ENCODE data around the gene OR52R1. TPM values are rescaled to one million over a fixed set of nuclear protein-coding genes. Genes with fewer than 3 reads are reported as not detected.
"Not testable (repeated sequence)": the region's sequence is repeated elsewhere in the genome, so short reads cannot be mapped to it uniquely, and the experiment has no call there.

OR52R1 gene
- polyA plus RNA-seq, 4 donors = not detected

DNA sequence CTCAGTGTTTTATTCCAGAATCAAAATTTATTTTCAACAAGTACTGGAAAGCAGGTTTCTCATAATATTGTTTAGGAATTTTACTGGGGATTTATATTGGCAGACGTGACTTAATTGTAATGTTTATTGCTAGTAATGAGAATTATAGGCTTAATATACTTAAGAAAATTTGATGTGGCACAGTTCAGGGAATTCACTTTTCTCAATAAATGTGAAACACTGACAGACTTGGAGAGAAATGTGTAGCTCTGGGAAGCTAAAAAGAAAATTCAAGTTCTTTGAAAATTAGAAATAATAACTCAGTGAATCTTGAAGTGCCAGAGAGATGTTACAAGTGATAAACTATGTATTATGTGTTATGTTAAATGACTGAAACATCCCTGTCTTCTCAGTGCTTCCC, 16.8 kb upstream of the OR52R1 start, which contains the start of gene OR51F2:
OR51F2 (plus strand) TSS at position 301 of the 400 bp plus-strand sequence. CDS start 101 bp downstream, outside the sequence.
- H3K27me3 ChIP-seq (ENCODE audit: control insufficient read depth in 3 of 3, insufficient read depth in 3 of 3, low read length in 3 of 3) = no peaks in the 10 kb centered on the region
- DNase-seq (no peak), FAIRE-seq (no peak)
- no peaks in the 10 kb centered on the region for H3K4me1 ChIP-seq (ENCODE audit: control insufficient read depth in 3 of 3, insufficient read depth in 2 of 3, low read depth in 1 of 3, low read length in 2 of 3)
- H3K36me3 ChIP-seq (ENCODE audit: control insufficient read depth in 3 of 3, insufficient read depth in 2 of 3, low read depth in 1 of 3, low read length in 3 of 3) = no peaks in the 10 kb centered on the region
- H3K9me3 ChIP-seq (ENCODE audit: control insufficient read depth in 2 of 2, insufficient read depth in 1 of 2, low read depth in 1 of 2, low read length in 1 of 2) = no peaks in the 10 kb centered on the region
- no peak within 1 kb of the TSS for H3K27ac ChIP-seq (ENCODE audit: low read depth in 1 of 3, low read length in 2 of 3)
- no peak within 1 kb of the TSS for H3K4me3 ChIP-seq (ENCODE audit: low read depth in 1 of 3, low read length in 3 of 3)
- 75 to 80% (median 79%) methylated on average over 1 of the region's 1 CpG for WGBS, 3 donors

DNA sequence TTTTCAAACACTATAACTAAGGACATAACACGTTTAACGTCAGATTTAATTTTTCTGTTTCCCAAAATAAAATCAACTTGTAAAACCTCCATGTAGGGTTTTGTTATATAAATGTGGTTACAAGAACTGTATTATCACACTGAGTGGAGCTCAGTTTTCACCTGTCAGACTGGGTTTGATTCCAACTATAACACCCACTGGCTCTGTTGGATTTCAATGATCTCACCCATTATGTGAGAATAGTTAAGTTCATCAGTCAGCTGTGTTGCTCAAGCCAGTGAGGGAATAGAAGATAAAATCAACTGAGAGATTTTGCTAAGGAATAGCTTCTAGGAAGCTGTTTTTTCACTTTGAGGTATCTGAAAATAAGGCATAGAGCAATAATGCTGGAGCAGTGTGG, 5.1 kb upstream of the OR52R1 start:
- no peak for FAIRE-seq
- Histone ChIP-seq H3K27ac (ENCODE audit: low read depth in 1 of 3, low read length in 2 of 3) (no peak overlapping the region), H3K4me3 (ENCODE audit: low read depth in 1 of 3, low read length in 3 of 3) (no peak overlapping the region), H3K27me3 (ENCODE audit: control insufficient read depth in 3 of 3, insufficient read depth in 3 of 3, low read length in 3 of 3) (no peaks in the 10 kb centered on the region), H3K9me3 (ENCODE audit: control insufficient read depth in 2 of 2, insufficient read depth in 1 of 2, low read depth in 1 of 2, low read length in 1 of 2) (no peaks in the 10 kb centered on the region), H3K4me1 (ENCODE audit: control insufficient read depth in 3 of 3, insufficient read depth in 2 of 3, low read depth in 1 of 3, low read length in 2 of 3) (no peaks in the 10 kb centered on the region), H3K36me3 (ENCODE audit: control insufficient read depth in 3 of 3, insufficient read depth in 2 of 3, low read depth in 1 of 3, low read length in 3 of 3) (no peaks in the 10 kb centered on the region)
- 86 to 90% (median 87%) methylated on average over 2 of the region's 2 CpGs for WGBS, 3 donors
- no peak for DNase-seq

DNA sequence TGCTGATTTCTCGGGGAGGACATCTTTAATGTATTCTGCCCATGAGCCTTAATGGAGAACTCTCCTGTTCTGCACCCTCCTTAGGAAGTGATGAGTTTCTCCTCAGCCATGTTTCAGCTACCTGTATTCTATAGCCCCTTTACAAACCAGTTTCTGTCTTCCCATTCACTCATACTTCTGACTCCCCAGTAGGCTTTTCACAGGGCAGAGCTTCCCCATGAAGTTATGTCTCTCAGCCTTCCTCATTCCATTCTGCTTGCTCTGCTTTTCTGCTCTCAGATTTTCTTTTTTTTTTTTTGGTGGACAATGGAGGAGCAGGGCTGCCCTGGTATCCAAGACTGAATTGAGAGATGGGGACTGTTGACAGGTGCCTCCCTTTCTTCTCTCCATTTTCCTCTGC, 4.3 kb upstream of the OR52R1 start:
- no peak for FAIRE-seq
- no peak overlapping the region for H3K4me3 ChIP-seq (ENCODE audit: low read depth in 1 of 3, low read length in 3 of 3)
- no peaks in the 10 kb centered on the region for H3K27me3 ChIP-seq (ENCODE audit: control insufficient read depth in 3 of 3, insufficient read depth in 3 of 3, low read length in 3 of 3)
- no peaks in the 10 kb centered on the region for H3K36me3 ChIP-seq (ENCODE audit: control insufficient read depth in 3 of 3, insufficient read depth in 2 of 3, low read depth in 1 of 3, low read length in 3 of 3)
- WGBS, 3 donors = 65 to 85% (median 69%) methylated on average over 1 of the region's 1 CpG
- DNase-seq = no peak
- H3K27ac ChIP-seq (ENCODE audit: low read depth in 1 of 3, low read length in 2 of 3) = no peak overlapping the region
- no peaks in the 10 kb centered on the region for H3K4me1 ChIP-seq (ENCODE audit: control insufficient read depth in 3 of 3, insufficient read depth in 2 of 3, low read depth in 1 of 3, low read length in 2 of 3)
- no peaks in the 10 kb centered on the region for H3K9me3 ChIP-seq (ENCODE audit: control insufficient read depth in 2 of 2, insufficient read depth in 1 of 2, low read depth in 1 of 2, low read length in 1 of 2)

DNA sequence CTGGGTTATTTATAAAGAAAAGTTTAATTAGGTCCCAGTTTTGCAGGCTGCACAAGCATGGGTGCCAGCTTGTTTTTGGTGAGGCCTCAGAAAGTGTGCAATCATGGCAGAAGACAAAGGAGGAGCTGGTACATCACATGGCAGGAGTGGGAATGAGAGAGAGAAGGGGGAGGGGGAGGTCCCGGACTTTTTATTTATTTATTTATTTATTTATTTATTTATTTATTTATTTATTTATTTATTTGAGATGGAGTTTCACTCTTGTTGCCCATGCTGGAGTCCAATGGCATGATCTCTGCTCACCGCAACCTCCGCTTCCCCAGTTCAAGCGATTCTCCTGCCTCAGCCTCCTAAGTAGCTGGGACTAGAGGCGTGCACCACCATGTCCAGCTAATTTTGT, 2.9 kb downstream of the OR52R1 start:
- H3K27ac ChIP-seq (ENCODE audit: low read depth in 1 of 3, low read length in 2 of 3); FAIRE-seq; H3K9me3 ChIP-seq (ENCODE audit: control insufficient read depth in 2 of 2, insufficient read depth in 1 of 2, low read depth in 1 of 2, low read length in 1 of 2); H3K27me3 ChIP-seq (ENCODE audit: control insufficient read depth in 3 of 3, insufficient read depth in 3 of 3, low read length in 3 of 3); H3K4me3 ChIP-seq (ENCODE audit: low read depth in 1 of 3, low read length in 3 of 3); DNase-seq; H3K4me1 ChIP-seq (ENCODE audit: control insufficient read depth in 3 of 3, insufficient read depth in 2 of 3, low read depth in 1 of 3, low read length in 2 of 3); H3K36me3 ChIP-seq (ENCODE audit: control insufficient read depth in 3 of 3, insufficient read depth in 2 of 3, low read depth in 1 of 3, low read length in 3 of 3): not testable (repeated sequence)
- 74 to 94% (median 75%) methylated on average over 4 to 5 of the region's 5 CpGs for WGBS, 3 donors

DNA sequence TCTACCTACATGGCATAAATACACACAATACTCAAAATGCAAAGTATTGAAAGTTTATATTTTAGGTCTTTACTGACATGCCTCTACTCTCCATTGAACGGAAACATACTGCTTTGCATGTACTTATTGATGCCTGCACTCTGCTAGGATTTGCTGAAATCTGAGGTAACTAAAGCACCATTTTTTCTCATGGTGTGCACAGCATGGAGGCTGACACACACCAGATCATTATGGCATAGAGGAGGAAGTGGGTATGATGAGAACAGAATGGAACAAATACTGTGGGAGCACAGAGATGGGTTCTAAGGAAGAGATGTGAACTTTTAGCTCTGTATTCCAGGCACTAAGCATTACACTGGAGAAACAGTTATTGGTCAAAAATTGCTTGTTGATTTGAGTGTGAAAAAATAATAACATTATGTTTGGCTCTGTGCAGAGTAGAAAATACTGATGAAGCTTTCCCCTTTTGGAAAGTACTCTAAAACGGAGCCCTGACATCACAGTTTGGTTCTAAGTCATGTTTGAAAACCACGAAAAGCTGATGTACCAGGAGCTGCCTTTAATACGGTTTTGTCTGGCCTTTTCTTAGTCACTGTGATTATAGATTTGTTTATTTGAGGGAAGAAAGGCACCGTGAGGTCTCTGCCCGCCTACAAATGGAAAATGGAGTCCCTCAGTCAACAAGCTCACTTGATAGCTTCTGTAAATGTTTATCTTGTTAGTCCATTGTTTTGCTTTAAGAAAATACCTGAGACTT, 5.6 kb downstream of the OR52R1 start:
- DNase-seq = no peak
- Histone ChIP-seq H3K27ac (ENCODE audit: low read depth in 1 of 3, low read length in 2 of 3) (no peak overlapping the region), H3K9me3 (ENCODE audit: control insufficient read depth in 2 of 2, insufficient read depth in 1 of 2, low read depth in 1 of 2, low read length in 1 of 2) (no peaks in the 10 kb centered on the region), H3K36me3 (ENCODE audit: control insufficient read depth in 3 of 3, insufficient read depth in 2 of 3, low read depth in 1 of 3, low read length in 3 of 3) (no peaks in the 10 kb centered on the region), H3K4me1 (ENCODE audit: control insufficient read depth in 3 of 3, insufficient read depth in 2 of 3, low read depth in 1 of 3, low read length in 2 of 3) (no peaks in the 10 kb centered on the region), H3K27me3 (ENCODE audit: control insufficient read depth in 3 of 3, insufficient read depth in 3 of 3, low read length in 3 of 3) (no peaks in the 10 kb centered on the region), H3K4me3 (ENCODE audit: low read depth in 1 of 3, low read length in 3 of 3) (no peak overlapping the region)
- FAIRE-seq = no peak
- 52 to 63% (median 56%) methylated on average over 6 of the region's 6 CpGs for WGBS, 3 donors

DNA sequence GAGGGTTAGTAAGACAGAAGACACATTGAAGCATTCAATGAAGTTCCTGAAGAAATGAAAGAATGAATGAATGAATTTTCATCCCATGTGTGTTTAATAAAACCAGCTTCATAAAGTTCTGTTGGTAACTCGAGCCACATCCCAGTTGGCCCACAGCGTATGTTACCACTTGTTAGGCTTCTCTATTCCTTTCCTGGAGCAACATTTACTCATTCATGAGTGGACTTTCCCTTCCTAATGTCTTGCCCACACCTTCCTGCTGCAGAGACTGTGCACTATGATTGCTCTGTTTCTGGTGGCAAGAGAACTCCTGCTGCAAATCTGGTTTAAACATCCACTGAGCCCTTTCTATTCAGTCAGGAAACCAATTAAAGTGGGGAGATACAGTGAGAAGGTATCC, 7.0 kb downstream of the OR52R1 start:
- no peak for FAIRE-seq

DNA sequence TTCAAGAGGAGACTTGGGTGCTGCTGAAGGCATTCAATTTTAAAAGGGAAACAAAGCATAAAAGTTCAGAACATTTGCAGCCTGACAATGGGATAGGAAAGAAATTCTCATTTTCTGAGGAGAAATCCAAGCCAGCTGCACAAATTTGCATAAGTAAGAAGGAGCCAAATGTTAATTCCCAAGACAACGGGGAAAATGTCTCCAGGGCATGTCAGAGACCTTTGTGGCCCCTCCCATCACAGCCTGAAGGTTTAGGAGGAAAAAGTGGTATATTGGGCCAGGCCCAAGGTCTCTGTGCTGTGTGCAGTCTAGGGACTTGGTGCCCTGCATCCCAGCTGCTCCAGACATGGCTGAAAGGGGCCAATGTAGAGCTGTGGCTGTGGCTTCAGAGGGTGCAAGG, 21.7 kb downstream of the OR52R1 start:
- no peaks in the 10 kb centered on the region for H3K36me3 ChIP-seq (ENCODE audit: control insufficient read depth in 3 of 3, insufficient read depth in 2 of 3, low read depth in 1 of 3, low read length in 3 of 3)
- FAIRE-seq (no peak), DNase-seq (no peak)
- H3K9me3 ChIP-seq (ENCODE audit: control insufficient read depth in 2 of 2, insufficient read depth in 1 of 2, low read depth in 1 of 2, low read length in 1 of 2) = peaks cover 0 to 12% of the 10 kb centered on the region in 2 donors
- 55 to 67% (median 60%) methylated on average over 1 of the region's 1 CpG for WGBS, 3 donors
- no peaks in the 10 kb centered on the region for H3K27me3 ChIP-seq (ENCODE audit: control insufficient read depth in 3 of 3, insufficient read depth in 3 of 3, low read length in 3 of 3)
- no peaks in the 10 kb centered on the region for H3K4me1 ChIP-seq (ENCODE audit: control insufficient read depth in 3 of 3, insufficient read depth in 2 of 3, low read depth in 1 of 3, low read length in 2 of 3)
- H3K4me3 ChIP-seq (ENCODE audit: low read depth in 1 of 3, low read length in 3 of 3) = no peak overlapping the region
- H3K27ac ChIP-seq (ENCODE audit: low read depth in 1 of 3, low read length in 2 of 3) = no peak overlapping the region

More for the DNA sequence above, 7.0 kb downstream of the OR52R1 start:
- Histone ChIP-seq H3K4me3 (ENCODE audit: low read depth in 1 of 3, low read length in 3 of 3) (no peak overlapping the region), H3K27ac (ENCODE audit: low read depth in 1 of 3, low read length in 2 of 3) (no peak overlapping the region), H3K9me3 (ENCODE audit: control insufficient read depth in 2 of 2, insufficient read depth in 1 of 2, low read depth in 1 of 2, low read length in 1 of 2) (no peaks in the 10 kb centered on the region), H3K27me3 (ENCODE audit: control insufficient read depth in 3 of 3, insufficient read depth in 3 of 3, low read length in 3 of 3) (no peaks in the 10 kb centered on the region), H3K4me1 (ENCODE audit: control insufficient read depth in 3 of 3, insufficient read depth in 2 of 3, low read depth in 1 of 3, low read length in 2 of 3) (no peaks in the 10 kb centered on the region), H3K36me3 (ENCODE audit: control insufficient read depth in 3 of 3, insufficient read depth in 2 of 3, low read depth in 1 of 3, low read length in 3 of 3) (no peaks in the 10 kb centered on the region)
- no peak for DNase-seq
- WGBS, 3 donors = 5 to 25% (median 23%) methylated on average over 1 to 2 of the region's 2 CpGs

DNA sequence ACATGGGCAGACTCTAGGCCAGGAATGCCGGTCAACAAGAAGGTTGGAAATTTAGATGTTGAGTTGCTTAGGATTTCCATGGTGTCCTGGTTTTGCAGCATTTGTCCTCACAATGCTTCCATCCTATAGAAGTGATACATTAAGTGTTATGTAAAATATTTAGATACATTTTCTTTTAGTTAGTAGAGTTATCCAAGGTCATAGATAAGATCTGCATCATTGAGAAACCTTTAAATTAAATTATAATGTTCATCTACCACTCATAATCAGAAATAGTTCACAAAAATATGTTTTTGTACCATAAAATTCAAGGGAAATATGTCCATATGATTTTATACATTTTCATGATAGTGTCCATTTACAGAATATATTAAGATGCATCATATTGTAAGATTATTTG, 34.3 kb downstream of the OR52R1 start, which contains the start of gene OR51F1:
OR51F1 (minus strand) TSS at position 101 of the 400 bp plus-strand sequence; CDS start at position 101, 0 bp downstream.
- WGBS, 3 donors = 95 to 100% (median 97%) methylated on average over 1 of the region's 1 CpG
- DNase-seq (no peak), FAIRE-seq (no peak)
- H3K9me3 ChIP-seq (ENCODE audit: control insufficient read depth in 2 of 2, insufficient read depth in 1 of 2, low read depth in 1 of 2, low read length in 1 of 2) = no peaks in the 10 kb centered on the region
- no peak within 1 kb of the TSS for H3K27ac ChIP-seq (ENCODE audit: low read depth in 1 of 3, low read length in 2 of 3)
- no peaks in the 10 kb centered on the region for H3K27me3 ChIP-seq (ENCODE audit: control insufficient read depth in 3 of 3, insufficient read depth in 3 of 3, low read length in 3 of 3)
- no peaks in the 10 kb centered on the region for H3K4me1 ChIP-seq (ENCODE audit: control insufficient read depth in 3 of 3, insufficient read depth in 2 of 3, low read depth in 1 of 3, low read length in 2 of 3)
- no peaks in the 10 kb centered on the region for H3K36me3 ChIP-seq (ENCODE audit: control insufficient read depth in 3 of 3, insufficient read depth in 2 of 3, low read depth in 1 of 3, low read length in 3 of 3)
- H3K4me3 ChIP-seq (ENCODE audit: low read depth in 1 of 3, low read length in 3 of 3) = no peak within 1 kb of the TSS

DNA sequence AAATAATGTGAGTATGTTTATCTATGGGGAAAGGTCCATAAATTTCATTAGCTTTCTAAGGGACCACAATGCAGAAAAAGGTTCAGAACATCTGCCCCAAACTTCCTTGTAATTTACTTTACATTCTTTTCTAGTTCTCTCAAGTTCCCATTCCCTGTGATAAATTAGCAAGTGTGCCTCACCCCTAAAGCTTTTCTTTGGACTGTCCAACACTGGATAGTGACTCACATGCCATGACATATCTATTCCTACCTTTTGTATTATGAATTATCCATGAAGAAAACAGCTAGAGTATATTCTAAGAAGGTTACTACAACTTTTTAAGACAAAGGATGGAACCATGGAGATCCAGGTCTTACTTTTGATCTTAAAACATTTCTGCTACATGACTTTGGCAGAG, 36.1 kb downstream of the OR52R1 start:
- no peaks in the 10 kb centered on the region for H3K36me3 ChIP-seq (ENCODE audit: control insufficient read depth in 3 of 3, insufficient read depth in 2 of 3, low read depth in 1 of 3, low read length in 3 of 3)
- H3K4me3 ChIP-seq (ENCODE audit: low read depth in 1 of 3, low read length in 3 of 3) = no peak overlapping the region
- H3K27ac ChIP-seq (ENCODE audit: low read depth in 1 of 3, low read length in 2 of 3) = no peak overlapping the region
- FAIRE-seq (no peak), DNase-seq (no peak)
- no peaks in the 10 kb centered on the region for H3K27me3 ChIP-seq (ENCODE audit: control insufficient read depth in 3 of 3, insufficient read depth in 3 of 3, low read length in 3 of 3)
- no peaks in the 10 kb centered on the region for H3K4me1 ChIP-seq (ENCODE audit: control insufficient read depth in 3 of 3, insufficient read depth in 2 of 3, low read depth in 1 of 3, low read length in 2 of 3)
- H3K9me3 ChIP-seq (ENCODE audit: control insufficient read depth in 2 of 2, insufficient read depth in 1 of 2, low read depth in 1 of 2, low read length in 1 of 2) = no peaks in the 10 kb centered on the region

All from small intestine (tissue), 7 donors.